ENCODE results near the gene HCK.

HCK gene

GRCh38 chr20:32052090-32052777 lies at the start of gene HCK:
Gene HCK, plus strand, starts transcription at chr20:32052242.
- no peak for DNase-seq

- no peak for DNase-seq
Observed at GRCh38 chr20:32003325-32003724, 48.7 kb upstream of the HCK start.

- DNase-seq = no peak
Observed at GRCh38 chr20:32004963-32005362, 47.1 kb upstream of the HCK start.

GRCh38 chr20:32006053-32006452 lies 46.0 kb upstream of the HCK start:
- no peak for DNase-seq

- DNase-seq = peak; percentile 27
Observed at GRCh38 chr20:32006841-32007786, 44.9 kb upstream of the HCK start.

GRCh38 chr20:32007787-32008616 lies 44.0 kb upstream of the HCK start:
- DNase-seq = peak; percentile 20

- no peak for DNase-seq
Observed at GRCh38 chr20:32009564-32009963, 42.5 kb upstream of the HCK start.

GRCh38 chr20:32010101-32010500 lies 41.9 kb upstream of the HCK start, which contains the start of gene CCM2L:
Gene CCM2L, plus strand, starts transcription at chr20:32010438. Its CDS starts 17 bp downstream, at chr20:32010455.
- DNase-seq = no peak

- DNase-seq = no peak
Observed at GRCh38 chr20:32010666-32011065, 41.4 kb upstream of the HCK start.

- no peak for DNase-seq
Observed at GRCh38 chr20:32012159-32012688, 39.8 kb upstream of the HCK start.

GRCh38 chr20:32013326-32013725 lies 38.7 kb upstream of the HCK start:
- no peak for DNase-seq

GRCh38 chr20:32017711-32018251 lies 34.3 kb upstream of the HCK start:
- peak; percentile 91 for DNase-seq

- DNase-seq = peak; percentile 90
Observed at GRCh38 chr20:32018269-32019155, 33.5 kb upstream of the HCK start.

- peak; percentile 52 for DNase-seq
Observed at GRCh38 chr20:32019156-32019510, 32.9 kb upstream of the HCK start.

- DNase-seq = no peak
Observed at GRCh38 chr20:32019563-32020463, 32.2 kb upstream of the HCK start.

- no peak for DNase-seq
Observed at GRCh38 chr20:32021091-32021490, 31.0 kb upstream of the HCK start.

- no peak for DNase-seq
Observed at GRCh38 chr20:32024683-32025295, 27.3 kb upstream of the HCK start.

GRCh38 chr20:32027643-32028042 lies 24.4 kb upstream of the HCK start:
- no peak for DNase-seq

GRCh38 chr20:32028647-32029372 lies 23.2 kb upstream of the HCK start:
- peak; percentile 16 for DNase-seq
